ENCODE measurements around the gene PCED1A. TPM values are rescaled to one million over a fixed set of nuclear protein-coding genes. Genes with fewer than 3 reads are reported as not detected.

The PCED1A gene
- polyA plus RNA-seq, 1 experiment: 17.5 TPM

DNA sequence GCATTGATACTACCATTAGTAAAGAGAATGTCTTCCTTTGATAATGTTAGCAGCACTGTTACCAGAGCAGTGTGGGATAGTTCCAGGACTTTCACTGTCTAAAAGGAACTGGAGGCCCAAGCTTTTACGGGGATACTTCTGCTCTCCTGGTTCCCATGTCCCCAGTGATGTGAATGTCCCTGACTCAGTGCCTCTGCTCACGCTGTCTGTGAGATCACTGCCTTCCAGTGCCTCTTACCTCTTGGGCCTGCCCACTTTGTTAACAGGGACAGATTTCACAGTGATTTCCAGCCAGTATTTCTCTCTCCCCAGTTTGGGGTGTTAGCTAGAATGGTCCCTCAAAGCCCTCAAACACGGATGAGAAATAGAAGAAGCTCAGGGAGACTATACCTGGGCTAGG is 47.3 kb upstream of the PCED1A start:
- POLR2A ChIA-PET: no interaction called here
- Histone ChIP-seq H3K4me3 (ENCODE audit: low read depth, low read length) (no peak overlapping the region), H3K27ac (ENCODE audit: low read depth, low read length) (no peak overlapping the region), H3K27me3 (ENCODE audit: control insufficient read depth, insufficient read depth, low read length) (no peaks in the 10 kb centered on the region), H3K9me3 (ENCODE audit: control insufficient read depth, insufficient read depth, low read length) (no peaks in the 10 kb centered on the region)
- TF ChIP-seq, protein P1, sequence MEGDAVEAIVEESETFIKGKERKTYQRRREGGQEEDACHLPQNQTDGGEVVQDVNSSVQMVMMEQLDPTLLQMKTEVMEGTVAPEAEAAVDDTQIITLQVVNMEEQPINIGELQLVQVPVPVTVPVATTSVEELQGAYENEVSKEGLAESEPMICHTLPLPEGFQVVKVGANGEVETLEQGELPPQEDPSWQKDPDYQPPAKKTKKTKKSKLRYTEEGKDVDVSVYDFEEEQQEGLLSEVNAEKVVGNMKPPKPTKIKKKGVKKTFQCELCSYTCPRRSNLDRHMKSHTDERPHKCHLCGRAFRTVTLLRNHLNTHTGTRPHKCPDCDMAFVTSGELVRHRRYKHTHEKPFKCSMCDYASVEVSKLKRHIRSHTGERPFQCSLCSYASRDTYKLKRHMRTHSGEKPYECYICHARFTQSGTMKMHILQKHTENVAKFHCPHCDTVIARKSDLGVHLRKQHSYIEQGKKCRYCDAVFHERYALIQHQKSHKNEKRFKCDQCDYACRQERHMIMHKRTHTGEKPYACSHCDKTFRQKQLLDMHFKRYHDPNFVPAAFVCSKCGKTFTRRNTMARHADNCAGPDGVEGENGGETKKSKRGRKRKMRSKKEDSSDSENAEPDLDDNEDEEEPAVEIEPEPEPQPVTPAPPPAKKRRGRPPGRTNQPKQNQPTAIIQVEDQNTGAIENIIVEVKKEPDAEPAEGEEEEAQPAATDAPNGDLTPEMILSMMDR (IDR thresholded peaks at IDR 0.05; ENCODE audit: low read depth, low read length): no peak
- DNase-seq (ENCODE audit: low read depth, low spot score): no peak
- CTCF ChIA-PET: interaction anchor here (1.0 kb wide), 1 partner anchor 113 kb away, joined by 5 read pairs; no protein-coding TSS in a partner anchor

GRCh38 chr20:2883726-2884637 is 43.5 kb upstream of the PCED1A start:
- ChIA-PET POLR2A (no interaction called here), CTCF (no interaction called here)
- H3K9me3 ChIP-seq (ENCODE audit: control insufficient read depth, insufficient read depth, low read length): no peaks in the 10 kb centered on the region
- H3K27me3 ChIP-seq (ENCODE audit: control insufficient read depth, insufficient read depth, low read length): no peaks in the 10 kb centered on the region
- no peak for DNase-seq (ENCODE audit: low read depth, low spot score)
- H3K4me3 ChIP-seq (ENCODE audit: low read depth, low read length): no peak overlapping the region
- TF ChIP-seq, protein P1 (IDR thresholded peaks at IDR 0.05; ENCODE audit: low read depth, low read length): no peak
- no peak overlapping the region for H3K27ac ChIP-seq (ENCODE audit: low read depth, low read length)

DNA sequence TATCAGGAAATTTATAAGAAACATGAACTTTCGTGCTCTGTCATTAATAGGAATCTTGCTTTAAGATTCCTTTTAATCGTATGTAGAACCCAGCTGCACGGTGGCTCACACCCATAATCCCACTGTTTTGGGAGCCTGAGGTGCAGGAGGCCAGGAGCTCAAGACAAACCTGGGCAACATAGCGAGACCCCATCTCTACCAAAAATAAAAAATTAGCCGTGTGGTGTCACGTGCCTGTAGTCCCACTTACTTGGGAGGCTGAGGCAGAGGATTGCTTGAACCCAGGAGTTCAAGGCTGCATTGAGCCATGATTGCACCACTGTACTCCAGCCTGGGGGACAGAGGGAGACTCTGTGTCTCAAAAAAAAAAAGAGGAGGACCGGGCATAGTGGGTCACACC is 40.2 kb upstream of the PCED1A start:
- Histone ChIP-seq H3K4me3 (ENCODE audit: low read depth, low read length) (no peak overlapping the region), H3K27me3 (ENCODE audit: control insufficient read depth, insufficient read depth, low read length) (no peaks in the 10 kb centered on the region), H3K27ac (ENCODE audit: low read depth, low read length) (no peak overlapping the region), H3K9me3 (ENCODE audit: control insufficient read depth, insufficient read depth, low read length) (no peaks in the 10 kb centered on the region)
- DNase-seq (ENCODE audit: low read depth, low spot score): no peak
- POLR2A ChIA-PET: no interaction called here
- TF ChIP-seq, protein P1 (IDR thresholded peaks at IDR 0.05; ENCODE audit: low read depth, low read length): no peak
- CTCF ChIA-PET: interaction anchor here (0.9 to 1.6 kb wide), 2 partner anchors 28 to 30 kb away, joined by 4 read pairs; no protein-coding TSS in a partner anchor

DNA sequence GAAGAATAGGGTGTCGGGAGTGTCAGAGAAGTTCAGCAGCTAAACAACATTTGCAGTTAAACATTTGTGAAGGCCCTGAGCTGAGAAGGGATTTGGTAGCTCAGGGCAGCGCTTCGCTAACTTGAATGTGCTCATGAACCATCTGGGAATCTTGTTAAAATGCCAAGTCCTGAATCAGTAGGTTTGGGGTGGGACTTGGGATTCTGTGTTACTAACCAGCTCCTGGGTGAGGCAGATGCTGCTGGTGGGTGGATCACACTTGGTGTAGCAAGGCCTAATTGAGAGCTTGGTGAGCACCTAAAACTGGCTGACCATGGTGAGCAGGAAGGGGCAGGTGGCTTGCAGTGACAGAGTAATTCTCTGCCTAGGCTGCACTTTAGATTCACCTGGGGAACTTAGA is 38.7 kb upstream of the PCED1A start:
- TF ChIP-seq, protein P1 (IDR thresholded peaks at IDR 0.05; ENCODE audit: low read depth, low read length): no peak
- Histone ChIP-seq H3K9me3 (ENCODE audit: control insufficient read depth, insufficient read depth, low read length) (no peaks in the 10 kb centered on the region), H3K27ac (ENCODE audit: low read depth, low read length) (no peak overlapping the region), H3K27me3 (ENCODE audit: control insufficient read depth, insufficient read depth, low read length) (no peaks in the 10 kb centered on the region), H3K4me3 (ENCODE audit: low read depth, low read length) (no peak overlapping the region)
- peak; percentile 82 for DNase-seq (ENCODE audit: low read depth, low spot score)
- CTCF ChIA-PET: interaction anchor here (1.2 to 1.6 kb wide), 2 partner anchors 27 to 122 kb away, joined by 4 to 6 read pairs; no protein-coding TSS in a partner anchor
- POLR2A ChIA-PET: no interaction called here

- no peaks in the 10 kb centered on the region; the same call in 1 of the 2 replicates for H3K9me3 ChIP-seq (ENCODE audit: control insufficient read depth, insufficient read depth, low read length)
- H3K27me3 ChIP-seq (ENCODE audit: control insufficient read depth, insufficient read depth, low read length): no peaks in the 10 kb centered on the region
- DNase-seq (ENCODE audit: low read depth, low spot score): no peak
- no peak overlapping the region for H3K27ac ChIP-seq (ENCODE audit: low read depth, low read length)
- ChIA-PET CTCF (interaction anchor here (1.2 kb wide), 1 partner anchor 122 kb away, joined by 6 read pairs; no protein-coding TSS in a partner anchor), POLR2A (no interaction called here)
- TF ChIP-seq, protein P1 (IDR thresholded peaks at IDR 0.05; ENCODE audit: low read depth, low read length): no peak
- no peak overlapping the region for H3K4me3 ChIP-seq (ENCODE audit: low read depth, low read length)
These were observed 38.1 kb upstream of the PCED1A start for GRCh38 chr20:2878515-2878914.

All from AG04450 (cell line).